GM21528 (cell line): Measurements from ENCODE around the gene RNF14.
"Not testable (repeated sequence)": the region's sequence is repeated elsewhere in the genome, so short reads cannot be mapped to it uniquely, and the experiment has no call there.

Experiments
- ATAC-seq: cut with Tn5 transposase; IDR thresholded peaks from one replicate; pipeline ENCODE4 v1.9.1; 2021; ENCODE audit warnings: mild to moderate bottlenecking, moderate library complexity; ENCODE audit not compliant: unreplicated experiment, low FRiP score

RNF14 gene

GRCh38 chr5:142012792-142013388 is 44.0 kb downstream of the RNF14 start, which contains the start of gene GNPDA1:
TSS of gene GNPDA1 (minus strand) at chr5:142013027. CDS start at chr5:142012035, 992 bp downstream.
- peak; percentile 43 for ATAC-seq

- no peak for ATAC-seq
These were observed 45.0 kb downstream of the RNF14 start for GRCh38 chr5:142013734-142014521.

- ATAC-seq: peak; percentile 36
These were observed 46.1 kb downstream of the RNF14 start for GRCh38 chr5:142014911-142015584.

GRCh38 chr5:142015781-142016533 is 47.1 kb downstream of the RNF14 start:
- peak; percentile 41 for ATAC-seq

GRCh38 chr5:142016556-142016955 is 47.7 kb downstream of the RNF14 start:
- peak; percentile 35 for ATAC-seq

DNA sequence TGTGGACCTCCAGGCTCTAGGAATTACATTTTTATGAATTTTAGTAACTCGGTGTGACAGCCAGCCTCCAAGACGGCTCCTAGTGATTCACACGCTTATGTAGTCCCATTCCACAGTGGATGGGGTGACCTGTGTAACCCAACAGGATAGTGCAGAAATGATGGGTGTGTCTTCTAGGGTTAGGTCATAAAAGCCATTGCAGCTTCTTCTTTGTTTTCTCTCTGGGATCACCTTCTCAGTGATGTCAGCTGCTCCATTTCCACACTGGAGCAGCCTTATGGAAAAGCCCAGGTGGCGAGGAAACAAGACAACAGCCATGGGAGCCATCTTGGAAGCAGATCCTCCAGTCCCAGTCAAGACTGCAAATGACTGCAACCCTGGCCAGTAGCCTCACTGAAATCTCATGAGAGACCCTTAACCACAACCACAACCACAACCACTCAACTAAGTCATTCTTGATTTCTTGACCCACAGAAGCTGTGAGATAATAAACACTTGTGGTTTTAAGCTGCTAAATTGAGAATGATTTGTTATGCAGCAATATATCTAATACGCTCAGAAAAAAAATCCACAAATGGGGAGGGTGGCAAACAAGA is 49.0 kb downstream of the RNF14 start:
- ATAC-seq: no peak

- no peak for ATAC-seq
These were observed 51.3 kb downstream of the RNF14 start for GRCh38 chr5:142020122-142020659.

DNA sequence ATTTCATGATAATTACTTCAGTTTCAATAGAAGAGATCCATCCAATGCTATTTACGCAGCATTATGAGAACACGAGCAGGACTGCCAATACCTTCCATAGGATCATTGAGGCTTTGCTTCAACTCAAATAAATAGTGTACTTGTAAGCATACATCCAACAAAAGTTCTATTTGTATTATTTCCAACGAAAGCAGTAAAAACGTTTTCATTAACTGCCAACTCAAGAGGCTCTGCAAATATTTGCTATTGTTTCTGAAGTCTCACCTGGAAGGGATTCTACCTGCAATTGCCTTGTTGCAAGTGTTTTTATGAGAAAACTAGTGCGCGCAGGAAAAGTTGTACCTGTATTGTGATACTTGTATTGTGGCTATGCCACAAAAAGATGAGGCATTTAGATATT is 54.9 kb downstream of the RNF14 start:
- no peak for ATAC-seq

- ATAC-seq: peak; percentile 99
These were observed 55.9 kb downstream of the RNF14 start for GRCh38 chr5:142024771-142025304.

DNA sequence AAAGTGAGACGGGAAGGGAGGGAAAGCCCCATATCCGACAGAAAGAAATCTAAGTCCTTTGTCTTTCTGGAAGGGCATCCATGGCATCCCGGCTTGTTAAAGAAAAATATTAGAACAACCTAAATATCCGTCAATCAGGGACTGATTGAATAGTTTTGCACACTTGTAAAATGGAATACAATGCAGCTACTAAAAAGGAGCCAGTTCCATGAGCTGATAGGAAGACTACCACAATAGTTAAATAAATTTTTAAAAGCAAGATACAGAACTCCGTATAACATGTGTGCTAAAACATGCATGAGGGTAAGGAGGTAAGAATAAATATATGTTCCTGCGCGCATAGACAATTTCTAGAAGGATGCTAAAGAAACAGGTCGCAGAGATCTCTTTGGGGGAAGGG is 56.7 kb downstream of the RNF14 start:
- no peak for ATAC-seq

- no peak for ATAC-seq
These were observed 63.2 kb downstream of the RNF14 start for GRCh38 chr5:142032150-142032549.

GRCh38 chr5:142032747-142033631 is 64.1 kb downstream of the RNF14 start:
- ATAC-seq: no peak

GRCh38 chr5:142033632-142034567 is 65.0 kb downstream of the RNF14 start:
- ATAC-seq: not testable (repeated sequence)

DNA sequence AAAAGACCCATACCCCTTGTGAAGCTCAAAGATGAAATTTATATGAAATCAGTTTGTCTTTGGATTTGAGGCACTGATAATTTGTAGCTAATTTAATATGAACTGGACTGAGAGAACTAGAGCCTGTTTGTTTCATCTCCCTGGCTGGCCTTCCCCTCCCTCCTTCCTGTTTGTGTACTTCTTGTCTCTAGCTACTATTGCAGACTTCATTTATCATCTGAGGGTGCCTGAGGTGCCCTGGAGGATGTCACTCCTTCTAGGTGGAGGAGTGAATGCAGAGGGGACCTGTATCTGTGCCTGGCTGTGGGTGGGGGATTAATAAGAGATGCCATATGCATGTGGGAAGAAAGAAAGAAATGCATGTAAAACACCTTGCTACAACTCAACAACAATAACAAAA is 66.1 kb downstream of the RNF14 start:
- no peak for ATAC-seq

DNA sequence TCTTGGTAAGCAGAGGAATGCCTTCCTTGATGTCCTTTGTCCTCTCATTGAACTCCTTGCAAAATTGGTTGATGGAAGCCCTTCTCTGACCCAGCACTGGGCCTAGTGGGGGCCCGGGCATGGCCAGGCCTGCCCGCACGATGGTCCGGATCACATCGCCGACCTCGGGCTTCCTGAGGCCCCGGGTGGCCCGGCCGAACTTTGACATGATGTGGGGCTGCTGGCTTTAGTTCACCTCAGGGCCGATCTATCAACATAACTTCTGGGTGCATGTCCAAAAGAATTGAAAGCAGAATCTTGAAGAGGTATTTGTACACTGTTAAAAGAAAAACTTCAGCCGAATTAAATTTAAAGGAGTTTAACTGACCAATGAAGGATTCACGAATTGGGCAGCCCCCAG is 68.0 kb downstream of the RNF14 start:
- no peak for ATAC-seq

GRCh38 chr5:142037599-142037998 is 68.7 kb downstream of the RNF14 start:
- not testable (repeated sequence) for ATAC-seq

- no peak for ATAC-seq
These were observed 69.8 kb downstream of the RNF14 start for GRCh38 chr5:142038735-142039134.
